ENCODE data around the gene CDC42BPB. TPM values are rescaled to one million over a fixed set of nuclear protein-coding genes. Genes with fewer than 3 reads are reported as not detected.

The CDC42BPB gene
- total RNA-seq, 2 experiments from 2014 or later: 2.0 to 2.3 TPM

DNA sequence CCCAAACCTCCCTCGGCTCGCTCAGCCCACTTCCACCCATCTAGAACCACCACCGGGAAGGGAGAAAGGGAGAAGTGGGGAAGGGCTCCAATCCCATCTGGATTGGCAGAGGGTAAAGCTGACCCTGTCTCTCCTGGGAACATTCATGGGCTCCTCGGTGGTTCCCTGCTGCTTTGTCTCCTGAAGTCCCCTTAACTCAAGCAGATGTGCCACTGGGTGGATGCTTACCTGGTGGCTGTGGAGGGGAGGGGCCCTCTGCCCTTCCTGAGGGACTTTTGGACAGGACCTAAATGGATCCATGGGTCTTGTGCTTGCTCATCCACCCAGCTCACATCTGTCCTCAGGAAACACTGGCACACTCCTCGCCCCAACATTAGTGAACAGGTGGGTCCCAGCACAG is 2.2 kb upstream of the CDC42BPB start:
- POLR2A ChIA-PET: no interaction called here
- CTCF ChIA-PET: no interaction called here

DNA sequence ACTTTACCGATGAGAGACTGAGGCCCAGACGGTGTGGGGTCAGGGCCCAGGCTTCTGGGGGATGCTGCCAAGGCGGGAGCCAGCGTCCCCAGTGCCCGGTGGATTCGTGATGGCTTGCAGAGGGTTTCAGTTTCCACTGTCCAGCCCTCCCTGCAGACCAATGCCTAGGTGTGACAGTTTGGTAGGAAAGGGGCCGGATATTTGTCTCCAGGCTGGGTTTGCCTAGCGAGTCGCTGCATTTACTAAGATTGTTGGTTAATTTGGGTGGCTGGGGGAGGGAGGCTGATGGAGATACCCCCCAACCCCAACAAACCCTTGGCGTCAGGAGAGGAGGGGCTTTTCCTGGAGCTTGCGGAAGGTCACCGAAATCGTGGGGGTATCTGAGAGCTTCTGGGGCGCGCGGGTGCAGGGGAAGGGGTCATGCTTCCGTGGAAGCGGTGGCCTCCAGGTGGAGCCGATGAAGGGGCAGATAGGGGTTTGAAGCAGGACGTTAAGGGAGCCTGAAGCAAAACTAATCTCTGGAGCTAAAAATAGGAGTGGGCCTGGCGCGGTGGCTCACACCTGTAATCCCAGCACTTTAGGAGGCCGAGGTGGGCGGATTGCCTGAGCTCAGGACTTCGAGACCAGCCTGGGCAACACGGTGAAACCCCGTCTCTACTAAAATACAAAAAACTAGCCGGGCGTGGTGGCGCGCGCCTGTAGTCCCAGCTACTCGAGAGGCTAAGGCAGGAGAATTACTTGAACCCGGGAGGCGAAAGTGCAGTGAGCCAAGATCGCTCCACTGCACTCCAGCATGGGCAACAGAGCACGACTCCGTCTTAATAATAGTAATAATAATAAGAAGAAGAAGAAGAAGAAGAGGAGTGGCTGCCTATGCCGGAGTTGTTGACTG is 1.1 kb upstream of the CDC42BPB start:
- ChIA-PET CTCF (no interaction called here), POLR2A (no interaction called here)

DNA sequence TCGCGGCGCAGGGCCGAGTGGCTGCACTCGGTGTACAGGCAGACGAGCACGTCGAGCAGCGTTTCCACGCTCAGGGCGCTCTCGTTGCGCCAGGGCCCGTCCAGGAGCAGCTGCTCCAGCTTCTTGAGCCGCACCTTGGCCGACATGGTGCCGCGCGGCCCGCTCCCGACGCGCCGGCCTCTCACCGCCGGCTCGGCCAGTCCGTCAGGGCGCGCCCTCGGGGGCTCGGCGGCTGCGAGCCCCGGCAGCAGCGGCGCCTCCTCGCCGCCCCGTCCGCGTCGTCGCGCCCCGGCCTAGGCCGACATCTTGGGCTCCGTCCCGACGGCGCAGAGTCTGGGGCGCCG is 349 bp downstream of the CDC42BPB start:
- CTCF ChIA-PET: no interaction called here
- POLR2A ChIA-PET: no interaction called here

DNA sequence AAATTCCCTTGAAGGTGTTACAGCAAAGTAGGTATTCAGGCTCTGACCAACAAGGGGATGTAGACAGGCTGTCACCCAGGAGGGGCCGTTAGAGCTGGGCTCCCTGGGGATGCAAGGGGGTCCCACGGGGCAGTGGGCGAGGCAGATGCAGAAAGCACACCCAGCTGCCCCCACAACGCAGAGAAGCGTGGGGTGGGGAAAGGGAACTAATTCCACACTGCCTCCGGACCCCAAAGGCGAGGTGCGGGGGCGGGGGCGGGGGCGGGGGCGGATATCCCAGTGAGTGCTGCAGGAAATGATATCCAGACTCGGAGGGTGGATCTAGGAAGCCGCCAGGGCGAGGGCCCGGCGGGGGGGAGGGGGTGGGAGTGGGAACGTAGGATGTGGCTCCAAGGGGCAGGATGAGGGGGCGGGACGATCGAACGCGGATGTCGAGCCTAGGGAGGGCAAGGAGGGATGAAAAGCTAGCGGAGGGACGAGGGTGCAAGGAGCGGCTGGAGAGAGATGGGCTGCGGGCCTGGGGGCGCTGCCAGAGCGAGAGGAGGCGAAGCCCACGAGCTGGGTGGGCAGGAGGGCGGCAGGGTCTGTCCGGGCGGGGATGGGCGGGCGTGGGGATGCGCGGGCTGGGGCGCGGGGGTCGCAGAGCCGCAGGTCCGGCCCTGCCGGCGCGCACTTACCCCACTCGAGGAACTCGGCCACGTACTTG is 874 bp downstream of the CDC42BPB start:
- ChIA-PET CTCF (no interaction called here), POLR2A (no interaction called here)

DNA sequence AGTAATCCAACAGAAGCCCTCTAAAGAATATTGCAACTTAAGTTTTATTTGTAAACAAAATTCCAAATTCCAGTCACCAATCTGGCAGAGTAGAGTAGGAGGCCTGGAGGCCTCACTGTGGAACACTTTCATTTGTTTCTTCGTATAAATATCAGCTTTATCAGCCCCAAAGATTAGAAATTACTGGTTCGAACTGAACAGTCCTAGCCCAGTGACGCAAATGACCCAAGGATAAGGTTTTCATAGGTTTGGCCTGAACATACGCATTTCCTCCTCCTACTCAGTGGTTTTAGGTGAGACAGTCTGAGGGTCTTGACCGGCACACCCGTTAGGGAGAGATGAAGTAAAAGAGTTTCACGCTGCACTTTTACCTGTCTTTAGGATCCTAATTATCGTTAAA is 1.7 kb downstream of the CDC42BPB start:
- POLR2A ChIA-PET: no interaction called here
- CTCF ChIA-PET: no interaction called here

DNA sequence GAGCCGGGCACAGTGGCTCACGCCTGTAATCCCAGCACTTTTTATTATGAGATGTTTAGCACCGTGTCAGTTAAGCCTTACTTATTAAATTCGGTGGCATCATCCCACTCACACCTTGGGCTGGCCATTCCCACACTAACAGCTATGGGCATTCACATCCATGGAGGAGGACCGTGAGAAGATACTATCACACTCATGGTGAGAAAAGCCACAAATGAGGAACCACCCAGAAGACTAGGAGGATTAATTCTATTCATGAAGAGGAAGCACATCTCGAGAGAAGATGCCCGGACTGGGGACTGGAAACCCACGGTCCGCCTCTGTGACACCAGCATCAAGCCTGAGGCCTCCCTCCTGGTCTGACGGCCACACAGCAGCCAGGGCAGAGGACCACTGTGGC is 4.9 kb downstream of the CDC42BPB start:
- POLR2A ChIA-PET: no interaction called here

DNA sequence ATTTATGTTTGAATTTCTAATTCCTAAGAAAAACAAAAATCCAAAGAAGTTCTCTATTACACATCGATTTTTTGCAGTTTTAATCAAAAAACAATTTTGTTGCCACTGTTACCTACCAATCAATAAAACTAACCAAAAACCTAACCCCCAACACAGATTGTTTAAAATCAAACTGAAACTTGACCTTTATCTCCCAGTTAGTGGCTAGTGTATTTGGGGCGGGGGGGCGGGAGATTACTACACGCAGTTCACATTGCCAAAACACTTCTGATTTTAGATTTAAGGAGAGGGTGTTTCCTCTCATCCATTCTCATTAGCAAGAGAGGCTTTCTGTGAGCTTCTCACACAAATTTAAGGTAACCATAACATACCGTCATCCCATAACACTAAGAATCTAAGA is 6.4 kb downstream of the CDC42BPB start:
- CTCF ChIA-PET: interaction anchor here (0.7 to 1.6 kb wide), 2 partner anchors 11 to 56 kb away, joined by 4 read pairs; no protein-coding TSS in a partner anchor
- POLR2A ChIA-PET: interaction anchor here (0.7 kb wide), 1 partner anchor 31 kb away, joined by 3 read pairs; no protein-coding TSS in a partner anchor

More for the DNA sequence above, 4.9 kb downstream of the CDC42BPB start:
- CTCF ChIA-PET: interaction anchor here (0.5 to 1.6 kb wide), 3 partner anchors 10 to 24 kb away, joined by 3 to 4 read pairs (median 4); no protein-coding TSS in a partner anchor

DNA sequence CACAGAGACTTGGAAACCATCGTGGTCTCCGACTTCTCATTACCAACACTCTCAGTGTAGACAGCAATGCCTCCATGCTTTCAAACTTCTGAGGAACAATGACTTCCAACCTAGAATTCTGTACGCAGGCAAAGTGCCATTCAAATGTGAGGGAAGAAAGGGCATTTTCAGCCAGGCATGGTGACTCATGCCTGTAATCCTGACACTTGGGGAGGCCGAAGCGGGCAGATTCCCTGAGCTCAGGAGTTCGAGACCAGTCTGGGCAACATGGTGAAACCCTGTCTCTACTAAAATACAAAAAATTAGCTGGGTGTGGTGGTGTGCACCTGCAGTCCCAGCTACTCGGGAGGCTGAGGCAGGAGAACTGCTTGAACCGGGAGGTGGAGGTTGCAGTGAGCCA is 9.9 kb downstream of the CDC42BPB start:
- ChIA-PET CTCF (interaction anchor here (0.7 kb wide), 1 partner anchor 1333 kb away, joined by 3 read pairs; no protein-coding TSS in a partner anchor), POLR2A (interaction anchor here (0.6 kb wide), 1 partner anchor 123 kb away, joined by 3 read pairs; no protein-coding TSS in a partner anchor)

DNA sequence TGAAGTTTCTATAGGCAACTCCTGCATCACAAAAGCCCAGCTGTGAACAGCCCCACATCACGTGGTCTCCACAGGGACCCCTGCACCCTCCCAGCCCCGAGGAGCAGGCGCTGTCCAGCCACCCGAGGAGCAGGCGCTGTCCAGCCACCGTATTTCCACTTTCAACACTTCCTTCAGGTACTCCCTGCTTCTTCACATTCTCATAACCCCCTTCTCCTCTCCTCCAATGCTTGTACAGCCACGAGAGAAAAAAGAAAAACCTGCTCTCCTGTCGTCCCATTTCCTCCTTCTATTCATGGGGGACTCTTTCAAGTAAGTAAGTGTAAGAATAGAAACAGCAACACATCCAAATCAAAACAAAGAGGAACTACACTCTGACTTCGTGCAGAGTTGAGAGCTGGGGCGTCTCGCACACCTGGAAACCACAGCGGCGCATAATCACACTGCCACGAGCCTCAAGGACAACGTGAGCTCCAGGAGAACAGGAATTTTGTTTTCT is 11.9 kb downstream of the CDC42BPB start:
- POLR2A ChIA-PET: no interaction called here
- CTCF ChIA-PET: interaction anchor here (0.6 kb wide), 1 partner anchor 470 kb away, joined by 3 read pairs; no protein-coding TSS in a partner anchor

DNA sequence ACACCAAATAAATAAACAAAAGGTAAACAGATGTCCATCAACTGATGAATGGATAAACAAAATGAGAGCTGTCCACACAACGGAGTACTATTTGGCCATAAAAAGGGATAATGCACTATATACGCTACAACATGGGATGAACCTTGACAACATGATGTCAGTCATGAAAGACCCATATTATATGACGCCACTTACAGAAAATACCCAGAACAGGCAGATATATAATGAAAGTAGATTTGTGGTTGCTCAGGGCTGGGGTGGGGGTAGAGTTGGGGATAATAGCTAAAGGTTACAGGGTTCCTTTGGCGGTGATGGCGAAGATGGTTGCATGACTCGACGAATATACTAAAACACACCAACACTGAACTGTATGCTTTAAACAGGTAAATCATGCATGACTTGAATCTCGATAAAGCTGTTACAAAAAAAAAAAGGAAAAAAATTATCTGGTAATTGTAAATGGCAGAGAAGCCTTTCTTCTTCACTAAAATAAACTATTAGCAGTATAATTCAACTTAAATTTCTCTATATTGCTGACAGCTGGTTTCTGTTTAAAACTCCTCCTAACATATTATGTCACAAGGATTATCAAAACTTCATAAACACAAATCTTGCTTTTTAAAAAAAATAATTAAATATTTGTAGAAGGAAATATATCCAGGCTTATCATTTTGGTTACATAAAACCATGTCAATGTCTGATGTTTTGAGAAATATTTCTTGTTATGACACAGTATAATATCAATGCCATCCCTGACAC is 13.9 kb downstream of the CDC42BPB start:
- POLR2A ChIA-PET: no interaction called here
- CTCF ChIA-PET: interaction anchor here (0.7 kb wide), 1 partner anchor 326 kb away, joined by 3 read pairs; no protein-coding TSS in a partner anchor

DNA sequence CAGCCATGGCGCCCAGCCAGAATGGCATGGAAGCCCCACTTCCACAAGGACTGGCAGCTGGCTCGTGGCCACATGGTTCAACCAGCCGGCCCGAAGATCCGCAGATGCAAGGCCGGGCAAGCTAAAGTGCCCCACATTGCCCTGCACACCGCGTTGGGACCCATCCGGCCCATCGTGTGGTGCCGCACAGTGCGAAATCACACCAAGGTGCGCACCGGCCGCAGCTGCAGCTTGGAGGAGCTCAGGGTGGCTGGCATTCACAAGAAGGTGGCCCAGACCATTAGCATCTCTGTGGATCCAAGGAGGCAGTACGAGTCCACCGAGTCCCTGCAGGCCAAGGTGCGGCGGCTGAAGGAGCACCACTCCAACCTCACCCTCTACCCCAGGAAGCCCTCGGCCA is 15.9 kb downstream of the CDC42BPB start:
- CTCF ChIA-PET: no interaction called here

DNA sequence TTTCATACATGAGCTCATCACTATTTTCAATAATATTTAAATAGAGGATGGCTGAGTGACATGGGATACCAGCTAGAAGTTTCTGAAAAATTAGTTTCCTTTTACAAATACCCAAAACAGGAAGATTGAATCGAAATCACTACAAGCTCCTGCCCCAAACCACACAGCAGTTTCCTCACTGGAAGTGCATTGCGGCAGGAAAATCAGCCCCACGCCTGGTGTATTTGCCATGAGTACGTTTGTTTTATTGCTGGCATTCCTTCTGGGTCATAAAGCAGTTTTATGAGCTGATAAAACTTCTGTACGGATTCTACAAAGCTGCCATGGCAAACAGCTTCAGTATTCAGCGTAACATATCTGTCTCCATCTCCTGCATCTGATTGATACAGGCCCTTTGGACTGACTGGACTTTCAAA is 23.7 kb downstream of the CDC42BPB start:
- POLR2A ChIA-PET: no interaction called here

More for the DNA sequence above, 15.9 kb downstream of the CDC42BPB start:
- POLR2A ChIA-PET: no interaction called here

DNA sequence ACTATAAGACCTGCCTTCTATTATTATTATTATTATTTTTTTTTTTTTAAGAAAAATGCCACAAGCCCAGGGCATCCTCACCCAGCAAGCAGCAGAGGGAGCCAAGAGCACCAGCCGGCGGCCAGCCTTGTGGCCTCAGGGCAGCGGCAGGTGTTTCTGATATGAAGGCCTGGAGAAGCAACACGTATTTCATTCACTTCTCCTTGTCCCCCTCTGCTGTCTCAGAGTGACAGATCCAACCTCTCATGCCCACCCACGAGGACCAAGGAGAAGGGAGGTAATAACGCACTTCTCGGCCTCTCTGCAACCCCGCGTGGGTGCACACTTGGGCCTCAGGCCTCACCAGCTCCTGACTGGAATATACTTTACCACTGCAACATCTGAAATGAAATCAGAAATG is 25.4 kb downstream of the CDC42BPB start:
- ChIA-PET CTCF (interaction anchor here (0.6 to 0.7 kb wide), 3 partner anchors 21 to 319 kb away, joined by 3 to 4 read pairs (median 4); no protein-coding TSS in a partner anchor), POLR2A (no interaction called here)

More for the DNA sequence above, 23.7 kb downstream of the CDC42BPB start:
- CTCF ChIA-PET: no interaction called here

DNA sequence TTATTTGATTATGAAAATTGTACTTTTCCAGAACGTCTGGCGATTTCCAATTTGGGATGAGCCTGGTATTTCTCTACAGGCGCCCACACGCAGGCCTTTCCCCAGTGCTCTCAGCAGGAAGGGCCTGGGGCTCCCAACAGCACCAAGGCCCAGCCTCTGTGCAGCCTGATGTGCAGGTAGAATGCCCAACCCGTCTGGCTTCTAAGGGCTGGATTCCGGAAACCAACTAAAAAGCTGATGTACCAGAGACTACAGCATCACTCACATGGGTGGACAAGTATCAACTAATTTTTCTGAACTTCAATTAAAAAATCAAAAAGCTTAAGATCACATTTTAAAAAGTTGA is 25.8 kb downstream of the CDC42BPB start:
- ChIA-PET CTCF (no interaction called here), POLR2A (no interaction called here)

DNA sequence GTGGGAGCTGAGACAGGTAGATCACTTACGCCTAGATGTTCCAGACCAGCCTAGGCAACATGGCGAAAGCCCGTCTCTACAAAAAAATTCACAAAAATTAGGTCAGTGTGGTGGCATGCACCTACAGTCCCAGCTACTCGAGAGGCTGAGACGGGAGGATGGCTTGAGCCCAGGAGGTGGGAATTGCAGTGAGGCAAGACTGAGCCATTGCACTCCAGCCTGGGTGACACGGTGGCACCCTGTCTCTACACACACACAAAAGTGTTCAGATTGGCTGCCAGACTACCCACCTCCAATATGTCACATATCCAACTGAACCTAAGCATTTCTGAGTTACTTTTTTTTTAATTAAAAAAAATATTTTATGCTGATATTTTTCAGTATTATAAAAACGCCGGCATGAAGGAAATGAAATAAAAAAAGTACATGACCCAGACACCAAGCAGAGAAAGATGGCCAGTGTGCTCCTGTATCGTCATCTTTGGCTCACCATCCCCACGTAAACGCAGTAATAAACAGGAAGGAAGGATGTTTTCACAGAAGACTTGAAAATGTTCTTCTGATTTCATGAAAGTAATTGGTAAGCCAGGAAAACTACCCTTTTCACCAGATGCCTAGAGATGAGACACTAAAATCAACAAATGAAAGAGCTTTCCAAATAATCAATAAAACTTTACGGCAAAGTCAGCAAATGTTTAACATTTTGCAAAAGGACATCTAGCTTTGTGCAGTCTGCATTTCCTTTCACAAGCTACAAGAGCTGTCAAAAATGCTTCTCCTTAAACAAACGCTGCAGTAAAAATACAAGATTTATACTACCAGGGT is 26.4 kb downstream of the CDC42BPB start:
- ChIA-PET POLR2A (no interaction called here), CTCF (no interaction called here)

DNA sequence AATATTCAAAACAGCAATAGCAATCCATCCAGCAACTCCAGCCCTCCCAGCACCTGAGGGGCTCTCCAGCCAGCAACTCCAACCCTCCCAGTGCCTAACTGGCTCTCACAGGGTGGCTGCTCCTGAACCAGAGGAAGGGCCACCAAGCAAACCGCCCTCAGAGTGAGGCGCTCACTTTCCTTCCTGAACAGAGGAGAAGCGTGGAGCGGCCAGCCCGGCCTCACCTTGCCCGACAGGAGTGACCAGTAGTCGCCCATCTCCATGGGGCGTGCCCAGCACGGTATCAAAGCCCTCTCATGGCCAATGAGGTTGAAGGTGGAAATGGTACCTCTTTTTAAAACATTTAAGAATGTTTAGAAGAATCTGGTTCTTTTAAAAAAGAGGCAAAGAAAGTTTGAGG is 27.4 kb downstream of the CDC42BPB start:
- ChIA-PET POLR2A (no interaction called here), CTCF (no interaction called here)

DNA sequence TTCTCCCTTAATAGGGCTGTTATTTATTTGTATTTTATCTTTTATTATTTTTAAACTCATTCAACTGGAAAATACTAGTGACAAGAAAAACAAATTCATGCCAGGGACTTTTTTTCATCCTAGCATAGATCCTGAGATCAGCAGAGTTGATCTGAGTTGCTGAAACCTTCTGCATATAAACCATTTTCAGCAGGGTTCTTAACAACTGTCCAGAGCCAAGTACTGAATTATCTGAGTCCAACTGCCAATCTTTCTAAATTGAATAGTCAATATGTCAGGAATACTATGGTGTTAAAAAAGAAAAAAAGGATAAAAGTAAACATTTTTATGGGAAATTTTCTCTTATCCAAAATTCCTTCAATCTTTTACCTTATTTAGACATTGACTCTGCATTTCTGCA is 28.6 kb downstream of the CDC42BPB start:
- CTCF ChIA-PET: no interaction called here
- POLR2A ChIA-PET: no interaction called here

DNA sequence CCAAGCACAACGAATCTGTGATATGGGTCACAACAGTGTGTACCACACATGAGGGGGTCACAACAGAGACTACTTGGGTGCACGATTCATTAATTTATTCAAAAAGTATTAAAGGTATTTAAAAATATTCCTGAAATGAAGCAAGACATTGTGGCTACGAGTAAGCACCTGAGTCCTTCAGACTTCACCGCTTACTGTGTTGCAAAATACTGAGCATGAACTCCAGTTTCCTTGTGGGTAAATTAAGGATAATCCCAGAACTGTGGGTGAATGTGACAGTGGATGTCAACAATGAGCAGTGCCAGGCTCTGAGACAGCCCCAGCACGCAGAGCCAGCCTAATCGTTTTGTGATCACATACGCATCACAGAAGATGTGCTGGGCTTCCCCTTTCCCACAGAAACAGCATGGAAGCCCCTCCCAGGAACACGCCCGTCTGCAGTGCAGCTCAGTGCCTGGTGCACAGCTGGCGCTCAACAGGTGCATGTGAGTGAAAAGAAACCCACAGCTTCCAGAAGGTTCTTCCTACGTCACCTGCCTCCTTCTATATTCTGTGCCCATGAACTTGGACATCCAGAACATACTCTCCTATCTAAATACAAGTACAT is 29.1 kb downstream of the CDC42BPB start:
- POLR2A ChIA-PET: no interaction called here
- CTCF ChIA-PET: no interaction called here

DNA sequence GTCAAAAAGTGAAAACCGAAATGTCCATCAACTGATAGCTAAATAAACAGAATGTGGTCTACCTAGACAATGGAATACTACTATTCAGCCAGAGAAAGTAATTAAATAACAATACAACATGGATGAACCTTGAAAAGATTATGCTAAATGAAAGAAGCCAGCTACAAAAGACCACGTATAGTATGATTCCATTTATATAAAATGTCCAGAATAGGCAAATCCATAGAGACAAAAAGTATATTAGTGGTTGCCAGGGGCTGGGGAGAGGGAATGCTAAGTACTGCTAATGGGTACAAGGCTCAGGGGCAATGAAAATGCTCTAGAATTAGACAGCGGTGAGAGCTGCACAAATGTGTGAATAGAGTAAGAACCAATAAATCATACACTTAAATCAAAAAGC is 29.9 kb downstream of the CDC42BPB start:
- ChIA-PET POLR2A (no interaction called here), CTCF (no interaction called here)

All from activated CD8-positive, alpha-beta memory T cell treated with anti-CD3 and anti-CD28 coated beads for 36 hours (primary cell).